ENCODE data around the gene TP53AIP1.

DNA sequence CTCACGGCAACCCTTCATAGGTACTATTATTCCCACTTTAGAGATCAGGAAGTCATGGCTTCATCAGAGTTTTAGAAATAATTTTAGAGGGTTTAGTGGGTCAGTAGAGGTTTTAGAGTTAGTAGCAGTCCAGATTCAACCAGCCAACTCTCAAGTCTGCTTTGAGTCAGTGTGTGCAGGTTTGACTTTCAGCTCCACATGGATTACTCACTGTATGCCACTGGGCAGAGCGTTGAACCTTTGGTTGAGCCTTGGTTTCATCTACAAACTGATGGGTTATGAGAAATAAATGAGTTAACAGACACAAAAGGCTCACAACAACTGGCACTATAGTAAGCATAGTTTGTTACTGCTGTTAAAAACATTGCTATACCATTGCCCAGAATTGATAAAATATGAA, 19.0 kb upstream of the TP53AIP1 start:
- TF ChIP-seq, protein P1, sequence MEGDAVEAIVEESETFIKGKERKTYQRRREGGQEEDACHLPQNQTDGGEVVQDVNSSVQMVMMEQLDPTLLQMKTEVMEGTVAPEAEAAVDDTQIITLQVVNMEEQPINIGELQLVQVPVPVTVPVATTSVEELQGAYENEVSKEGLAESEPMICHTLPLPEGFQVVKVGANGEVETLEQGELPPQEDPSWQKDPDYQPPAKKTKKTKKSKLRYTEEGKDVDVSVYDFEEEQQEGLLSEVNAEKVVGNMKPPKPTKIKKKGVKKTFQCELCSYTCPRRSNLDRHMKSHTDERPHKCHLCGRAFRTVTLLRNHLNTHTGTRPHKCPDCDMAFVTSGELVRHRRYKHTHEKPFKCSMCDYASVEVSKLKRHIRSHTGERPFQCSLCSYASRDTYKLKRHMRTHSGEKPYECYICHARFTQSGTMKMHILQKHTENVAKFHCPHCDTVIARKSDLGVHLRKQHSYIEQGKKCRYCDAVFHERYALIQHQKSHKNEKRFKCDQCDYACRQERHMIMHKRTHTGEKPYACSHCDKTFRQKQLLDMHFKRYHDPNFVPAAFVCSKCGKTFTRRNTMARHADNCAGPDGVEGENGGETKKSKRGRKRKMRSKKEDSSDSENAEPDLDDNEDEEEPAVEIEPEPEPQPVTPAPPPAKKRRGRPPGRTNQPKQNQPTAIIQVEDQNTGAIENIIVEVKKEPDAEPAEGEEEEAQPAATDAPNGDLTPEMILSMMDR (IDR thresholded peaks at IDR 0.05; ENCODE audit: control extremely low read depth in 1 of 3, insufficient read depth in 1 of 3, low read depth in 1 of 3, low read length in 3 of 3): no peak
- TF ChIP-seq EP300 (IDR thresholded peaks at IDR 0.05; ENCODE audit: borderline replicate concordance in 1 of 2, low read depth in 2 of 2, low read length in 2 of 2): no peak
- no peak for TF ChIP-seq POLR2AphosphoS5 (IDR thresholded peaks at IDR 0.05; ENCODE audit: low read depth, low read length)
- no peak for TF ChIP-seq SP1 (IDR thresholded peaks at IDR 0.05; ENCODE audit: low read depth, low read length)
- TF ChIP-seq POLR2A (IDR thresholded peaks at IDR 0.05; ENCODE audit: control extremely low read depth in 1 of 2, low read depth in 2 of 2, low read length in 2 of 2): no peak
- no peak for TF ChIP-seq YY1 (IDR thresholded peaks at IDR 0.05; ENCODE audit: low read depth, low read length)
- no peak for TF ChIP-seq JUND (IDR thresholded peaks at IDR 0.05; ENCODE audit: low read length)
- TF ChIP-seq EGR1 (IDR thresholded peaks at IDR 0.05; ENCODE audit: borderline replicate concordance, low read depth, low read length): no peak
- TF ChIP-seq RFX5 (IDR thresholded peaks at IDR 0.05; ENCODE audit: borderline replicate concordance, low read depth, low read length): no peak
- no peak for TF ChIP-seq USF2 (IDR thresholded peaks at IDR 0.05; ENCODE audit: low read length)
- TF ChIP-seq FOSL1 (IDR thresholded peaks at IDR 0.05; ENCODE audit: insufficient read depth, low read depth, low read length): no peak
- TF ChIP-seq, protein P2, sequence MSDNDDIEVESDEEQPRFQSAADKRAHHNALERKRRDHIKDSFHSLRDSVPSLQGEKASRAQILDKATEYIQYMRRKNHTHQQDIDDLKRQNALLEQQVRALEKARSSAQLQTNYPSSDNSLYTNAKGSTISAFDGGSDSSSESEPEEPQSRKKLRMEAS (IDR thresholded peaks at IDR 0.05): no peak
- TF ChIP-seq SUZ12 (IDR thresholded peaks at IDR 0.05; ENCODE audit: low read length): no peak

Measured in H1 (cell line).